GM18870 (cell line): ENCODE data around the gene OSBPL3.
A peak's percentile ranks its signal among the peaks of the same experiment; 100 is the strongest.
"Not testable (repeated sequence)": the region's sequence is repeated elsewhere in the genome, so short reads cannot be mapped to it uniquely, and the experiment has no call there.

Source experiments
- ATAC-seq: cut with Tn5 transposase; IDR thresholded peaks from one replicate; pipeline ENCODE4 v1.9.1; 2021; ENCODE audit warnings: moderate library complexity; ENCODE audit not compliant: unreplicated experiment

The OSBPL3 gene

GRCh38 chr7:24812305-24812945 is 167.6 kb downstream of the OSBPL3 start:
- no peak for ATAC-seq

- ATAC-seq = no peak
Measured at GRCh38 chr7:24808518-24808917, 171.5 kb downstream of the OSBPL3 start.

- ATAC-seq = no peak
Measured at GRCh38 chr7:24802300-24802699, 177.7 kb downstream of the OSBPL3 start.

GRCh38 chr7:24801883-24802282 is 178.1 kb downstream of the OSBPL3 start:
- no peak for ATAC-seq

GRCh38 chr7:24800667-24801066 is 179.3 kb downstream of the OSBPL3 start:
- ATAC-seq = no peak

GRCh38 chr7:24800073-24800472 is 179.9 kb downstream of the OSBPL3 start:
- ATAC-seq = no peak

GRCh38 chr7:24799506-24799905 is 180.5 kb downstream of the OSBPL3 start:
- ATAC-seq = no peak

- ATAC-seq = no peak
Measured at GRCh38 chr7:24798261-24798660, 181.7 kb downstream of the OSBPL3 start.

- ATAC-seq = no peak
Measured at GRCh38 chr7:24797270-24797669, 182.7 kb downstream of the OSBPL3 start.

- no peak for ATAC-seq
Measured at GRCh38 chr7:24795407-24795767, 184.6 kb downstream of the OSBPL3 start.

- ATAC-seq = not testable (repeated sequence)
Measured at GRCh38 chr7:24794751-24795406, 185.1 kb downstream of the OSBPL3 start.

GRCh38 chr7:24793982-24794648 is 185.9 kb downstream of the OSBPL3 start:
- ATAC-seq = no peak

- ATAC-seq = no peak
Measured at GRCh38 chr7:24788961-24789576, 190.9 kb downstream of the OSBPL3 start.

- ATAC-seq = no peak
Measured at GRCh38 chr7:24788075-24788474, 191.9 kb downstream of the OSBPL3 start.

GRCh38 chr7:24786941-24787340 is 193.0 kb downstream of the OSBPL3 start:
- ATAC-seq = no peak

GRCh38 chr7:24786306-24786705 is 193.7 kb downstream of the OSBPL3 start:
- no peak for ATAC-seq

- ATAC-seq = no peak
Measured at GRCh38 chr7:24784277-24784676, 195.7 kb downstream of the OSBPL3 start.

GRCh38 chr7:24783698-24784097 is 196.3 kb downstream of the OSBPL3 start:
- ATAC-seq = no peak

GRCh38 chr7:24781106-24781505 is 198.9 kb downstream of the OSBPL3 start:
- ATAC-seq = no peak

GRCh38 chr7:24779283-24779655 is 200.7 kb downstream of the OSBPL3 start:
- ATAC-seq = no peak

GRCh38 chr7:24778543-24779282 is 201.3 kb downstream of the OSBPL3 start:
- peak; percentile 67 for ATAC-seq
